Gastrocnemius medialis (tissue), 4 donors: ENCODE measurements around the gene CUX1.

Experiments used
- POLR2A ChIP-seq, 2 donors: fragments of 450-650 bp; IDR thresholded peaks; one replicate each; pipeline ENCODE4 v1.6.1; 2017; ENCODE audit warnings: antibody characterized with exemption in 2 of 2, mild to moderate bottlenecking in 2 of 2, moderate library complexity in 2 of 2
- TF ChIP-seq, protein P1 (sequence below), 5 experiments: fragments of 450-650 bp in 3 of 5; fragments of 200-600 bp in 2 of 5; sonication (generic) in 2 of 5; IDR thresholded peaks in 4 of 5; conservative IDR thresholded peaks in 1 of 5; 1 replicate in 4 of 5; 2 replicates in 1 of 5; pipeline ENCODE4 v1.5.1; 2016 to 2019; ENCODE audit warnings: antibody characterized with exemption in 5 of 5, mild to moderate bottlenecking in 3 of 5, moderate library complexity in 3 of 5

DNA sequence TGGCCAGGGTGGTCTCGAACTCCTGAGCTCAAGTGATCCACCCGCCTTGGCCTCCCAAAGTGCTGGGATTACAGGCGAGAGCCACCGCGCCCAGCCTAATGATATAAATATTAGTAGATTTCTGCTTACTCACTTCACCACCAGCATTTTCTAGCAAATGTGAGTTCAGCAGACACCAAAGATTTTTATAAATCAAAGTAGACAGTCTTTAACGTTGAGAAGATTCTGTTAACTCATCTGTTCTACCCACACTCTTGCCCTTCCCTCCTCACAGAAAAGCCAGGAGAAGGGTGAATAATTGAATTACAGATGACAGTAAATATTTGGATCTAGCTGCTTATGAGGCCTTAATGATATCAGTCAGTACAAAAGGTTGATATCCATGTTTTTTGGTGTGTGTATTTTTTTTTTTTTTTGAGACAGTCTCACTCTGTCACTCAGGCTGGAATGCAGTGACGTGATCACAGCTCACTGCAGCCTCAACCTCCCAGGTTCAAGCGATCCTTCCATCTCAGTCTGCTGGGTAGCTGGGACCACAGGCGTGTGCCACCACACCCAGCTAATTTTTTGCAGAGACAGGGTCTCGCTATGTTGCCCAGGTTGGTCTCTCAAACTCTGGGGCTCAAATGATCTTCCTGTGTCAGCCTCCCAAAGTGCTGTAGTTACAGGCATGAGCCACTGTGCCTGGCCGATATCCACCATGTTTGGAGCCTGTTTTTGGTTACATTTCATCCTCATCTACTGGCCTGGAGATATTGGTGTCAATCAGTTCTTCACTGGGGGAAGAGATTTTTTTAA, 120.5 kb downstream of the CUX1 start:
- TF ChIP-seq, protein P1, sequence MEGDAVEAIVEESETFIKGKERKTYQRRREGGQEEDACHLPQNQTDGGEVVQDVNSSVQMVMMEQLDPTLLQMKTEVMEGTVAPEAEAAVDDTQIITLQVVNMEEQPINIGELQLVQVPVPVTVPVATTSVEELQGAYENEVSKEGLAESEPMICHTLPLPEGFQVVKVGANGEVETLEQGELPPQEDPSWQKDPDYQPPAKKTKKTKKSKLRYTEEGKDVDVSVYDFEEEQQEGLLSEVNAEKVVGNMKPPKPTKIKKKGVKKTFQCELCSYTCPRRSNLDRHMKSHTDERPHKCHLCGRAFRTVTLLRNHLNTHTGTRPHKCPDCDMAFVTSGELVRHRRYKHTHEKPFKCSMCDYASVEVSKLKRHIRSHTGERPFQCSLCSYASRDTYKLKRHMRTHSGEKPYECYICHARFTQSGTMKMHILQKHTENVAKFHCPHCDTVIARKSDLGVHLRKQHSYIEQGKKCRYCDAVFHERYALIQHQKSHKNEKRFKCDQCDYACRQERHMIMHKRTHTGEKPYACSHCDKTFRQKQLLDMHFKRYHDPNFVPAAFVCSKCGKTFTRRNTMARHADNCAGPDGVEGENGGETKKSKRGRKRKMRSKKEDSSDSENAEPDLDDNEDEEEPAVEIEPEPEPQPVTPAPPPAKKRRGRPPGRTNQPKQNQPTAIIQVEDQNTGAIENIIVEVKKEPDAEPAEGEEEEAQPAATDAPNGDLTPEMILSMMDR (IDR thresholded peaks at IDR 0.05 in 4 of 5, conservative IDR thresholded peaks at IDR 0.05 in 1 of 5) = no peak
- no peak for TF ChIP-seq POLR2A (IDR thresholded peaks at IDR 0.05)
